Heart left ventricle (tissue), 16 donors: ENCODE data around the gene PCAT6. TPM values are rescaled to one million over a fixed set of nuclear protein-coding genes. Genes with fewer than 3 reads are reported as not detected.
"Not testable (repeated sequence)": the region's sequence is repeated elsewhere in the genome, so short reads cannot be mapped to it uniquely, and the experiment has no call there.

ENCODE experiments used
- ATAC-seq, 4 donors: fragments of 200-7000 bp; cut with Tn5 transposase; one replicate each; pipeline ENCODE4 v1.9.1; 2020 to 2022; ENCODE audit warnings: moderate library complexity in 4 of 4, mild to moderate bottlenecking in 3 of 4, moderate number of reproducible peaks in 1 of 4
- DNase-seq, 5 donors: peaks; one replicate each; pipeline ENCODE4 v3.0.0-alpha.2; 2020
- H3K27ac ChIP-seq, 12 donors: fragments of 200-600 bp; sonication (generic) in 4 of 12; one replicate each; pipeline versions ENCODE4 v1.5.0 to v1.8.0; 2016 to 2022; ENCODE audit warnings: mild to moderate bottlenecking in 2 of 12
- H3K27me3 ChIP-seq, 9 donors: fragments of 200-600 bp; sonication (generic) in 2 of 9; one replicate each; pipeline versions ENCODE4 v1.5.1 to v1.8.0; 2016 to 2022; ENCODE audit warnings: mild to moderate bottlenecking in 3 of 9
- H3K36me3 ChIP-seq, 9 donors: fragments of 200-600 bp; sonication (generic) in 2 of 9; one replicate each; pipeline versions ENCODE4 v1.5.0 to v1.8.0; 2018 to 2022; ENCODE audit warnings: mild to moderate bottlenecking in 2 of 9
- H3K4me1 ChIP-seq, 12 donors: fragments of 200-600 bp; sonication (generic) in 4 of 12; one replicate each; pipeline versions ENCODE4 v1.5.0 to v1.8.0; 2016 to 2022; ENCODE audit warnings: mild to moderate bottlenecking in 3 of 12
- H3K4me3 ChIP-seq, 12 donors: fragments of 200-600 bp; sonication (generic) in 4 of 12; one replicate each; pipeline versions ENCODE4 v1.5.0 to v1.8.0; 2017 to 2022; ENCODE audit warnings: mild to moderate bottlenecking in 9 of 12, moderate library complexity in 4 of 12
- H3K9me3 ChIP-seq, 12 donors: fragments of 200-600 bp; sonication (generic) in 4 of 12; one replicate each; pipeline versions ENCODE4 v1.5.0 to v1.8.0; 2016 to 2022; ENCODE audit warnings: mild to moderate bottlenecking in 1 of 12
- POLR2A ChIP-seq, 2 donors: fragments of 450-650 bp; IDR thresholded peaks; one replicate each; pipeline ENCODE4 v1.6.1; 2017; ENCODE audit warnings: antibody characterized with exemption in 2 of 2, mild to moderate bottlenecking in 2 of 2, moderate library complexity in 2 of 2
- WGBS, 4 donors: extraction: QIAGEN DNeasy Blood & Tissue Kit in 2 of 4; methylation state at CpG; one replicate each; pipeline versions ENCODE4 v1.1.5 to v1.1.7; 2013 to 2018; 5-methylcytosine and 5-hydroxymethylcytosine counted together
- intact Hi-C, 10 donors: fragments of 100-400 bp; cut with DNase I; formaldehyde crosslinking; loops; one replicate each; pipeline versions ENCODE4 v1.11.1 to v1.14.2; 2022
- polyA plus RNA-seq, 2 donors: library from polyadenylated mRNA; stranded (reverse); fragments of 200-250 nt; gene quantifications; one replicate each; pipeline ENCODE4 v1.2.3, GENCODE V29; 2013
- total RNA-seq, 9 donors: library from RNA; depleted of rRNA in 2 of 9; stranded (reverse); fragments of >200 nt in 2 of 9; fragmentation: NEBNext Ultra II Directional in 3 of 9; extraction: Animal tissue kit (Norgen Biotek cat#: 25700) in 3 of 9; gene quantifications; one replicate each; pipeline versions ENCODE4 v1.1.0 to v1.2.4, GENCODE V29; 2016 to 2023
- TF ChIP-seq, protein P1 (sequence below), 12 donors: fragments of 200-600 bp; sonication (generic) in 4 of 12; IDR thresholded peaks; one replicate each; pipeline versions ENCODE4 v1.5.0 to v1.8.0; 2018 to 2022; ENCODE audit warnings: antibody characterized with exemption in 12 of 12, mild to moderate bottlenecking in 5 of 12
- donor health status: ischemic (EF 13 %, LVEDD 7.1; RV severe dilation, severe dysfunction).
- donor health status: healthy with polysubstance abuse.
- donor health status: DM: no; HTN: yes; CAD: no.
- donor health status: DM: no; HTN: no; CAD: no.
- donor health status: ischemic (EF 25% LVEDD 6.9; RV normal size, moderate dysfunction).
- donor health status: ischemic (EF 25% LVEDD 5.7; RV mildly dilated, moderate dysfunction).
- donor health status: healthy.
- donor health status: DM: yes; HTN: yes; CAD: no.
- donor health status: ischemic (EF 35%, LVEDD 5.7; RV mildly dilated, moderate dysfunction).
- donor health status: nonischemic (EF 11% LVEDD 7.7; RV severe dilation, severe dysfunction).
- donor health status: DM: yes; HTN: yes; CAD: no.
- donor health status: PGD.
- donor health status: ischemic (EF 29% LVEDD 5.4; RV normal size, mild dysfunction).
- donor health status: nonischemic (EF 23%, LVEDD 6.1; RV moderate dilation, normal function).

The PCAT6 gene
- total and polyA plus RNA-seq, 11 donors = 0.39 to 2.5 (median 1.0) TPM; not detected in 1

DNA sequence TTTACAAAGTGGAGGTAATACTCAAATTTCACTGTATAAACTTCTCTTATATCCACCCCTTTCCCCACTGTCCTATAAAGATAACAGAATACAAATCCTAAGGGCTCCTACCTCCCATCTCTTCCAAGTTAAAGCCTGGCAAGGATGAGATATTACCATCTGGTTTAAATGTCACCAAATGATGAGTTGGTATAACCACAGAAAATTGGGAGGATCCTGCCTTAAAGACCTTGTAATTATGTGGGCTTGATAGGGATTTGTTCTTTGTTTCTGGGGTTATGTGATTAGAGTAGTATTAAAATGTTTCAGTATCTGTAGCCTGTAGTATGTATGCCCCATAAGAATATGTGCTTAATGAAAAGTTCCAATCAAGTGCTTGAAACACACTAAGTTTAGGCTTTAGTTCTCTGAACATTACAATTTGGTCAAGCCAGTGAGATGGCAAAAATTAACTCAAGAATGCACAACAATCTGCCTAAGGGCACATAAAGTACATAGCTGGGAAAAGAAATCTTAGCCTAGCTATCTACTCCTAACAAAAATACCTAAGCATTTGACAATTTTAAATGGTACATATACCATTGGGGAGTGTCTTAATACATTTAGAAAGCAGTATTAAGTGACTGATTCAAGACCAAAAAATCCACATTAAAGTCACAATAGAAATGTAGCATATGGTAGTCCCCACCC lies 16.6 kb upstream of the PCAT6 start:
- Histone ChIP-seq H3K36me3 (no peaks in the 10 kb centered on the region), H3K27me3 (no peaks in the 10 kb centered on the region), H3K4me1 (peaks cover 0 to 32% (median 14%) of the 10 kb centered on the region in 12 donors), H3K9me3 (no peaks in the 10 kb centered on the region), H3K4me3 (no peak overlapping the region), H3K27ac (no peak overlapping the region)
- intact Hi-C loops = no loop called here
- TF ChIP-seq, protein P1, sequence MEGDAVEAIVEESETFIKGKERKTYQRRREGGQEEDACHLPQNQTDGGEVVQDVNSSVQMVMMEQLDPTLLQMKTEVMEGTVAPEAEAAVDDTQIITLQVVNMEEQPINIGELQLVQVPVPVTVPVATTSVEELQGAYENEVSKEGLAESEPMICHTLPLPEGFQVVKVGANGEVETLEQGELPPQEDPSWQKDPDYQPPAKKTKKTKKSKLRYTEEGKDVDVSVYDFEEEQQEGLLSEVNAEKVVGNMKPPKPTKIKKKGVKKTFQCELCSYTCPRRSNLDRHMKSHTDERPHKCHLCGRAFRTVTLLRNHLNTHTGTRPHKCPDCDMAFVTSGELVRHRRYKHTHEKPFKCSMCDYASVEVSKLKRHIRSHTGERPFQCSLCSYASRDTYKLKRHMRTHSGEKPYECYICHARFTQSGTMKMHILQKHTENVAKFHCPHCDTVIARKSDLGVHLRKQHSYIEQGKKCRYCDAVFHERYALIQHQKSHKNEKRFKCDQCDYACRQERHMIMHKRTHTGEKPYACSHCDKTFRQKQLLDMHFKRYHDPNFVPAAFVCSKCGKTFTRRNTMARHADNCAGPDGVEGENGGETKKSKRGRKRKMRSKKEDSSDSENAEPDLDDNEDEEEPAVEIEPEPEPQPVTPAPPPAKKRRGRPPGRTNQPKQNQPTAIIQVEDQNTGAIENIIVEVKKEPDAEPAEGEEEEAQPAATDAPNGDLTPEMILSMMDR (IDR thresholded peaks at IDR 0.05) = no peak
- no peak for TF ChIP-seq POLR2A (IDR thresholded peaks at IDR 0.05)
- ATAC-seq = no peak
- no peak for DNase-seq

DNA sequence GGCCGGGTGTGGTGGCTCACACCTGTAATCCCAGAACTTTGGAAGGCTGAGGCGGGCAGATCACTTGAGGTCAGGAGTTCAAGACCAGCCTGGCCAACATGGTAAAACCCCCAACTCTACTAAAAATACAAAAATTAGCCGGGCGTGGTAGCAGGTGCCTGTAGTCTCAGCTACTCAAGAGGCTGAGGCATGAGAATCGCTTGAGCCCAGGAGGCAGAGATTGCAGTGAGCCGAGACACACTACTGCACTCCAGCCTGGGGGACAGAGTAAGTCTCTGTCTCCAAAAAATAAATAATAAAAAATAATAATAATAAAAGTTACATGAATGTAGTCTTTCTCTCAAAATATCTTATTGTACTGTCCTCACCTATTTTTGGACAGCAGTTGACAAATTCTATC lies 15.8 kb upstream of the PCAT6 start:
- H3K27ac ChIP-seq, ATAC-seq, DNase-seq, H3K4me3 ChIP-seq, H3K36me3 ChIP-seq, intact Hi-C loops, H3K9me3 ChIP-seq, H3K27me3 ChIP-seq: not testable (repeated sequence)
- H3K4me1 ChIP-seq = peaks cover 0 to 32% (median 12%) of the 10 kb centered on the region in 12 donors
- 90 to 96% (median 95%) methylated on average over 6 of the region's 6 CpGs for WGBS, 4 donors

DNA sequence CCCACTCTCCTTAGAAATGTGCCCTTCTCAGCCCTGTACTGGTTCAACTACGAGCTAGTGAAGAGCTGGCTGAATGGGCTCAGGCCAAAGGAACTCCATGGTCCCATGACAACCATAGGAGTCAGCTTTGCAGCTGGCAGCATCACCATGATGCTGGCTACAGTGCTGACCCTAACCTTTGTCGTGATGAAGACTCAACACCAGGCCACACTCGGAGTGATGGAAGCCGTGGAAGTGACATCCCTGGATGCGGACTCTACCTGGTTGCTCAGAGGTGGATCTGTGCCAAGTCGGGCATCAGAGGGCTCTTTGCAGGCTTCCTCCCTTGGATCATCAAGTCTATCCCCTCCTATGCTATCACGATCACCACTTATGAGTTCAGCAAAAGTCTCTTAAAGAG lies 14.1 kb upstream of the PCAT6 start:
- 89 to 95% (median 91%) methylated on average over 6 to 7 of the region's 7 CpGs for WGBS, 4 donors
- TF ChIP-seq POLR2A (IDR thresholded peaks at IDR 0.05) = no peak
- TF ChIP-seq, protein P1 (IDR thresholded peaks at IDR 0.05) = no peak
- intact Hi-C loops = no loop called here
- ATAC-seq (no peak), DNase-seq (no peak)
- no peak overlapping the region for H3K4me3 ChIP-seq
- no peaks in the 10 kb centered on the region for H3K36me3 ChIP-seq
- H3K4me1 ChIP-seq = peaks cover 0 to 20% (median 1%) of the 10 kb centered on the region in 12 donors
- no peaks in the 10 kb centered on the region for H3K9me3 ChIP-seq
- H3K27ac ChIP-seq = no peak overlapping the region
- H3K27me3 ChIP-seq = no peaks in the 10 kb centered on the region

DNA sequence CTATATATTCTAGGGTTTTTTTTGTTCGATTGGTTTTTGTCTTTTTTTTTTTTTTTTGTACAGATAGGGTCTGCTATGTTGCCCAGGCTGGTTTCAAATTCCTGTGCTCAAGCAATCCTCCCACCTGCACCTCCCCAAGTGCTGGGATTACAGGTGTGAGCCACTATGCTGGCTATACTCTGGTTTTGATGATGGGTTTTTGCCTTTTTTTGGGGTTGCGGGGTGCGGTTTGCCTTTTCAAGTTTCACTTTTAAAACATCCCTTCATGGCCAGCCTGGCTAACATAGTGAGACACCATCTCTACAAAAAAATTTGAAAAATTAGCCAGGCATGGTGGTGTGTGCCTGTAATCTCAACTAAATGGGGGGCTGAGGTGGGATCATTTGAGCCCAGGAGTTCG lies 12.5 kb upstream of the PCAT6 start:
- intact Hi-C loops = no loop called here
- H3K4me3 ChIP-seq = no peak overlapping the region
- WGBS, 4 donors = 94 to 95% (median 94%) methylated on average over 4 of the region's 4 CpGs
- no peaks in the 10 kb centered on the region for H3K36me3 ChIP-seq
- no peaks in the 10 kb centered on the region for H3K27me3 ChIP-seq
- H3K4me1 ChIP-seq = peaks cover 0 to 23% (median 4%) of the 10 kb centered on the region in 12 donors
- no peak for TF ChIP-seq POLR2A (IDR thresholded peaks at IDR 0.05)
- TF ChIP-seq, protein P1 (IDR thresholded peaks at IDR 0.05) = no peak
- no peak for ATAC-seq
- no peak for DNase-seq
- H3K27ac ChIP-seq = no peak overlapping the region
- H3K9me3 ChIP-seq = no peaks in the 10 kb centered on the region
